Heart right ventricle (tissue), 16 donors: Measurements from ENCODE around the gene UBE2G1. TPM values are rescaled to one million over a fixed set of nuclear protein-coding genes. Genes with fewer than 3 reads are reported as not detected.
A peak's percentile ranks its signal among the peaks of the same experiment; 100 is the strongest.

Source experiments
- ATAC-seq, 8 donors: fragments of 200-7000 bp; cut with Tn5 transposase; one replicate each; pipeline ENCODE4 v1.9.1; 2020; ENCODE audit warnings: mild to moderate bottlenecking in 8 of 8, moderate library complexity in 8 of 8, moderate number of reproducible peaks in 1 of 8
- DNase-seq, 2 donors: peaks; one replicate each; pipeline ENCODE4 v3.0.0-alpha.2; 2020
- H3K27ac ChIP-seq, 10 donors: fragments of 200-600 bp; sonication (generic) in 2 of 10; one replicate each; pipeline versions ENCODE4 v1.5.0 to v1.8.0; 2020 to 2022; ENCODE audit warnings: mild to moderate bottlenecking in 3 of 10
- H3K27me3 ChIP-seq, 7 donors: fragments of 200-600 bp; one replicate each; pipeline ENCODE4 v1.8.0; 2021 to 2022; ENCODE audit warnings: mild to moderate bottlenecking in 2 of 7
- H3K36me3 ChIP-seq, 9 donors: fragments of 200-600 bp; sonication (generic) in 1 of 9; one replicate each; pipeline versions ENCODE4 v1.5.0 to v1.8.0; 2020 to 2022; ENCODE audit warnings: mild to moderate bottlenecking in 2 of 9
- H3K4me1 ChIP-seq, 9 donors: fragments of 200-600 bp; sonication (generic) in 1 of 9; one replicate each; pipeline versions ENCODE4 v1.5.0 to v1.8.0; 2020 to 2022; ENCODE audit warnings: mild to moderate bottlenecking in 4 of 9
- H3K4me3 ChIP-seq, 10 donors: fragments of 200-600 bp; sonication (generic) in 2 of 10; one replicate each; pipeline versions ENCODE4 v1.5.0 to v1.8.0; 2020 to 2022; ENCODE audit warnings: mild to moderate bottlenecking in 7 of 10, moderate library complexity in 2 of 10
- H3K9me3 ChIP-seq, 11 donors: fragments of 200-600 bp in 10 of 11; sonication (generic) in 2 of 11; one replicate each; pipeline versions ENCODE4 v1.5.0 to v1.8.0; 2013 to 2022; ENCODE audit warnings: mild to moderate bottlenecking in 2 of 11, control low read depth in 1 of 11, moderate library complexity in 1 of 11
- CTCF ChIP-seq, 9 donors: fragments of 200-600 bp; sonication (generic) in 2 of 9; IDR thresholded peaks; one replicate each; pipeline versions ENCODE4 v1.5.0 to v1.8.0; 2021 to 2022; ENCODE audit warnings: antibody characterized with exemption in 9 of 9, mild to moderate bottlenecking in 5 of 9, moderate library complexity in 1 of 9
- WGBS, 2 donors: extraction: QIAGEN DNeasy Blood & Tissue Kit; methylation state at CpG; one replicate each; pipeline ENCODE4 v1.1.7; 2013; ENCODE audit warnings: inconsistent platforms in 1 of 2; 5-methylcytosine and 5-hydroxymethylcytosine counted together
- intact Hi-C, 10 donors: fragments of 100-400 bp; cut with DNase I; formaldehyde crosslinking; loops; one replicate each; pipeline versions ENCODE4 v1.11.1 to v1.14.2; 2022
- polyA plus RNA-seq, 2 donors: library from polyadenylated mRNA; stranded (reverse); fragments of 200-250 nt; gene quantifications; one replicate each; pipeline ENCODE4 v1.2.3, GENCODE V29; 2013
- total RNA-seq, 10 donors: library from RNA; stranded (reverse); fragmentation: NEBNext Ultra II Directional in 3 of 10; extraction: Animal tissue kit (Norgen Biotek cat#: 25700) in 3 of 10; gene quantifications; one replicate each; pipeline versions ENCODE4 v1.2.1 to v1.2.4, GENCODE V29; 2021 to 2023
- donor health status: Arrhythmogenic right ventricular cardiomyopathy.
- donor health status: ischemic (EF 13 %, LVEDD 7.1; RV severe dilation, severe dysfunction).
- donor health status: healthy with polysubstance abuse.
- donor health status: DM: no; HTN: yes; CAD: no.
- donor health status: DM: no; HTN: no; CAD: no.
- donor health status: ischemic (EF 25% LVEDD 6.9; RV normal size, moderate dysfunction).
- donor health status: ischemic (EF 25% LVEDD 5.7; RV mildly dilated, moderate dysfunction).
- donor health status: healthy.
- donor health status: DM: yes; HTN: yes; CAD: no.
- donor health status: Ischemic cardiomyopathy.
- donor health status: ischemic (EF 35%, LVEDD 5.7; RV mildly dilated, moderate dysfunction).
- donor health status: nonischemic (EF 11% LVEDD 7.7; RV severe dilation, severe dysfunction).
- donor health status: DM: yes; HTN: yes; CAD: no.
- donor health status: PGD.
- donor health status: ischemic (EF 29% LVEDD 5.4; RV normal size, mild dysfunction).
- donor health status: nonischemic (EF 23%, LVEDD 6.1; RV moderate dilation, normal function).

Gene UBE2G1
- total and polyA plus RNA-seq, 12 donors: 14.9 to 119 (median 100) TPM

DNA sequence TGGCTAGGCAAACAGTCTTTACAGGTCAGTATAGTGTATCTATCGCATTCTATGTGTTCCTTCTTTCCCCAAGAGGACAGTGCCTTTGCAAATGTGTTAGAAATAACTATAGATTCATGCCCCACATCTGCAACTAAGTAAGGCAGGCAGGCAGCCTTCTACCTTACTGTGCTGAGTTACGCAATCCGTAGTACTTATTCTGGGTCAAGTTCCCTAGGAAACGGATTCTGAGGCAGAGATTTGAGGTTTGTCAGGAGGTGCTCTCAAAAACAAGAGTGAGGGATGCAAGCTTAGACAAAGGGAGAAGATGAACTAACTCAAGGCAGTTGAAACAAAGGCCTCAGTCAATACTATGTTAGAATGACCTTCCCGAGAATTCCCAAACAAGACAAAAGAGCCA lies 90.0 kb downstream of the UBE2G1 start:
- no peak for DNase-seq
- Histone ChIP-seq H3K36me3 (peaks cover 0 to 65% (median 5%) of the 10 kb centered on the region in 9 donors), H3K4me1 (peaks cover 0 to 27% (median 12%) of the 10 kb centered on the region in 9 donors), H3K4me3 (no peak overlapping the region), H3K27me3 (no peaks in the 10 kb centered on the region), H3K9me3 (no peaks in the 10 kb centered on the region), H3K27ac (no peak overlapping the region)
- ATAC-seq: no peak
- 95 to 97% methylated on average over 5 of the region's 5 CpGs for WGBS, 2 donors
- intact Hi-C loops: no loop called here
- no peak for TF ChIP-seq CTCF (IDR thresholded peaks at IDR 0.05)

- Histone ChIP-seq H3K4me3 (no peak overlapping the region), H3K36me3 (peaks cover 0 to 51% (median 0%) of the 10 kb centered on the region in 9 donors), H3K27ac (peak overlapping the region in 5 of 10 donors; percentile 46 to 78 (median 68)), H3K27me3 (no peaks in the 10 kb centered on the region), H3K4me1 (peaks cover 0 to 55% (median 18%) of the 10 kb centered on the region in 9 donors), H3K9me3 (no peaks in the 10 kb centered on the region)
- no peak for TF ChIP-seq CTCF (IDR thresholded peaks at IDR 0.05)
- ATAC-seq (no peak), DNase-seq (no peak)
- 68 to 70% methylated on average over 4 of the region's 4 CpGs for WGBS, 2 donors
- intact Hi-C loops: loop anchor here in 1 of 10 donors (5.0 kb wide), 1 partner anchor 41 kb away; no protein-coding TSS in a partner anchor
Observed at GRCh38 chr17:4272972-4273368, 93.5 kb downstream of the UBE2G1 start.

- Histone ChIP-seq H3K27me3 (no peaks in the 10 kb centered on the region), H3K9me3 (no peaks in the 10 kb centered on the region), H3K27ac (peak overlapping the region in 8 of 10 donors; percentile 38 to 78 (median 60)), H3K4me1 (peaks cover 0 to 55% (median 18%) of the 10 kb centered on the region in 9 donors), H3K4me3 (no peak overlapping the region), H3K36me3 (peaks cover 0 to 54% (median 0%) of the 10 kb centered on the region in 9 donors)
- no peak for TF ChIP-seq CTCF (IDR thresholded peaks at IDR 0.05)
- ATAC-seq: peak in 7 of 8 donors; percentile 49 to 82 (median 70)
- intact Hi-C loops: loop anchor here in 1 of 10 donors (5.0 kb wide), 1 partner anchor 40 kb away; no protein-coding TSS in a partner anchor
- 46 to 59% methylated on average over 6 of the region's 6 CpGs for WGBS, 2 donors
- DNase-seq: no peak
Observed at GRCh38 chr17:4272213-4272971, 94.1 kb downstream of the UBE2G1 start.

DNA sequence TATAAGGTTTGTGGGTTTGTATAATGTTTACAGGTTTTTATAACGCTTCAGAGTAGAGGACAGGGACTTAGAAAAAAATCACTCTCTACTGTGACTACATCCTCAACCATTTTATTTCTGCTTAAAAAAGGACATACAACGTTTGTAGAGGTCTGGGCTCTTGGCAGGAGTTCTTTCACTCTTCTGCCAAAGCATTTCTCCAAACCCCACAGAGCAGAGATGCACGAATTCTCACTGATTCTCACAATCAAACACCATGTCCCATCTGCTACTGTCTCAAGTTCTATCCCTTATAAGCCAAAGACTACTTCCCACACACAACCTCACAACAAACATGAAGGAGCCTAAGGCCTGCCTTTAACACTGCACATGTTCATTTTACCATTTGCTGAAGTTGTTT lies 95.7 kb downstream of the UBE2G1 start:
- Histone ChIP-seq H3K27ac (peak overlapping the region in 9 of 10 donors; percentile 41 to 73 (median 57)), H3K9me3 (no peaks in the 10 kb centered on the region), H3K36me3 (peaks cover 0 to 44% (median 0%) of the 10 kb centered on the region in 9 donors), H3K4me3 (no peak overlapping the region), H3K27me3 (no peaks in the 10 kb centered on the region), H3K4me1 (peaks cover 0 to 55% (median 18%) of the 10 kb centered on the region in 9 donors)
- WGBS, 2 donors: 18 to 40% methylated on average over 3 of the region's 3 CpGs
- intact Hi-C loops: loop anchor here in 1 of 10 donors (5.0 kb wide), 1 partner anchor 38 kb away; no protein-coding TSS in a partner anchor
- DNase-seq (no peak), ATAC-seq (peak in 2 of 8 donors; percentile 16 to 32)
- no peak for TF ChIP-seq CTCF (IDR thresholded peaks at IDR 0.05)
